A673 (cell line): ENCODE results near the gene RICTOR.

ENCODE experiments used
- EZH2 ChIP-seq: fragments of 200-600 bp; sonication (generic); IDR thresholded peaks from 2 replicates; pipeline ENCODE4 v1.6.1; 2017; ENCODE audit warnings: borderline replicate concordance, low read depth, mild to moderate bottlenecking, mixed read lengths, antibody characterized with exemption, low read length; ENCODE audit not compliant: poor library complexity, severe bottlenecking
- TF ChIP-seq, protein P1 (sequence below): fragments of 300-800, 200-600 bp; sonication (generic); conservative IDR thresholded peaks from 2 replicates; pipeline ENCODE4 v1.5.1; 2017; ENCODE audit warnings: low read depth, mild to moderate bottlenecking, antibody characterized with exemption, low read length, moderate library complexity, mixed read lengths

DNA sequence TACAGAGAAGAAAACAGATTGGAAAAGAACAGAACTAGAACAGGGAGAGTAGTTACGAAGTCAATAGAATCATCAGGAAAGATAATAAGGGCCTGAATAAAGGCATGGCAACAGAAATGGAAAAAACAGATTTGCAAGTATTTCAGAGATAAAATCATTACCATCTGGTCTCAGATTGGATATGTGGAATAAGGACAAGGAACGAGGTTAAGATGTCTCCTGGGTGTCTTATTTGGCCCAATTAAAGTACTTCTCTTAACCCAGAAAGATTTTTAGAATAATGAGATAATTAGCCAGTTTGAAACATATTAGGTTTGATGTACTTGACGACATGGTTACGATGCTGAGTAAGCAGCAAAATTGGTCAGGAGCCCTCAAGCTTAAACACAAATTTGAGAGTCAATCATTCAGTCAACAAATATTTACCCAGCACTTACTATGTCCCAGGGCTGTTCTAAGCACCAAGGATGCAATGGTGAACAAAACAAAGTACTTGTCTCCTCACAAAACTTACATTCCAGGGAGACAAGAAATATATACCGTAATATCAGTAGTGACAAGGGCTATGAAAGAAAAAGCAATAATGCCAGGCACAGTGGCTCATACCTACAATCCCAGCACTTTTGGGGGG is 18.3 kb downstream of the RICTOR start:
- TF ChIP-seq, protein P1, sequence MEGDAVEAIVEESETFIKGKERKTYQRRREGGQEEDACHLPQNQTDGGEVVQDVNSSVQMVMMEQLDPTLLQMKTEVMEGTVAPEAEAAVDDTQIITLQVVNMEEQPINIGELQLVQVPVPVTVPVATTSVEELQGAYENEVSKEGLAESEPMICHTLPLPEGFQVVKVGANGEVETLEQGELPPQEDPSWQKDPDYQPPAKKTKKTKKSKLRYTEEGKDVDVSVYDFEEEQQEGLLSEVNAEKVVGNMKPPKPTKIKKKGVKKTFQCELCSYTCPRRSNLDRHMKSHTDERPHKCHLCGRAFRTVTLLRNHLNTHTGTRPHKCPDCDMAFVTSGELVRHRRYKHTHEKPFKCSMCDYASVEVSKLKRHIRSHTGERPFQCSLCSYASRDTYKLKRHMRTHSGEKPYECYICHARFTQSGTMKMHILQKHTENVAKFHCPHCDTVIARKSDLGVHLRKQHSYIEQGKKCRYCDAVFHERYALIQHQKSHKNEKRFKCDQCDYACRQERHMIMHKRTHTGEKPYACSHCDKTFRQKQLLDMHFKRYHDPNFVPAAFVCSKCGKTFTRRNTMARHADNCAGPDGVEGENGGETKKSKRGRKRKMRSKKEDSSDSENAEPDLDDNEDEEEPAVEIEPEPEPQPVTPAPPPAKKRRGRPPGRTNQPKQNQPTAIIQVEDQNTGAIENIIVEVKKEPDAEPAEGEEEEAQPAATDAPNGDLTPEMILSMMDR = no peak
- TF ChIP-seq EZH2 = no peak
